Measurements from ENCODE around the gene JPT1. TPM values are rescaled to one million over a fixed set of nuclear protein-coding genes. Genes with fewer than 3 reads are reported as not detected.

The JPT1 gene
- total RNA-seq, 1 donor from 2014 or later, result 236 TPM

- Mint-ChIP-seq H3K4me3 (peak overlapping the region; percentile 38), H3K4me1 (no peaks in the 10 kb centered on the region), H3K27ac (no peak overlapping the region), H3K9me3 (no peaks in the 10 kb centered on the region), H3K27me3 (ENCODE audit: insufficient read depth, low read depth) (peaks cover 8% of the 10 kb centered on the region), H3K36me3 (no peaks in the 10 kb centered on the region)
- no peaks in the 10 kb centered on the region for H3K4me1 ChIP-seq
- no peaks in the 10 kb centered on the region for H3K79me2 ChIP-seq (ENCODE audit: low read depth)
- no peaks in the 10 kb centered on the region for H4K20me1 ChIP-seq (ENCODE audit: low read depth)
- no peaks in the 10 kb centered on the region for H3K36me3 ChIP-seq
- no peak for TF ChIP-seq EZH2 (IDR thresholded peaks at IDR 0.05)
- no peak for TF ChIP-seq CTCF (IDR thresholded peaks at IDR 0.05)
- no peak for TF ChIP-seq EZH2phosphoT487 (IDR thresholded peaks at IDR 0.05)
- no peak overlapping the region for H3K9ac ChIP-seq
- H3K4me2 ChIP-seq, result no peak overlapping the region
- no peaks in the 10 kb centered on the region for H3F3A ChIP-seq (ENCODE audit: low read depth)
- H3K9me3 ChIP-seq (ENCODE audit: low read depth), result no peaks in the 10 kb centered on the region
- no peak overlapping the region for H3K4me3 ChIP-seq
- H3K27me3 ChIP-seq, result no peaks in the 10 kb centered on the region
- no peak overlapping the region for H2AFZ ChIP-seq (replicated peaks)
- no peak for DNase-seq (ENCODE audit: low spot score)
- H3K27ac ChIP-seq, result no peak overlapping the region
Measured at GRCh38 chr17:75099881-75100595, 54.3 kb downstream of the JPT1 start.

GRCh38 chr17:75098861-75099260 is 55.5 kb downstream of the JPT1 start:
- Histone ChIP-seq H3K36me3 (no peaks in the 10 kb centered on the region), H3K9ac (no peak overlapping the region), H3K4me3 (no peak overlapping the region), H3K4me2 (no peak overlapping the region), H2AFZ (replicated peaks) (no peak overlapping the region), H3F3A (ENCODE audit: low read depth) (no peaks in the 10 kb centered on the region), H4K20me1 (ENCODE audit: low read depth) (no peaks in the 10 kb centered on the region), H3K4me1 (no peaks in the 10 kb centered on the region), H3K9me3 (ENCODE audit: low read depth) (no peaks in the 10 kb centered on the region), H3K27me3 (no peaks in the 10 kb centered on the region), H3K27ac (no peak overlapping the region), H3K79me2 (ENCODE audit: low read depth) (no peaks in the 10 kb centered on the region)
- no peak for DNase-seq (ENCODE audit: low spot score)
- H3K27me3 Mint-ChIP-seq (ENCODE audit: insufficient read depth, low read depth), result peaks cover 6% of the 10 kb centered on the region
- H3K9me3 Mint-ChIP-seq, result no peaks in the 10 kb centered on the region
- H3K4me3 Mint-ChIP-seq, result no peak overlapping the region
- H3K36me3 Mint-ChIP-seq, result no peaks in the 10 kb centered on the region
- H3K27ac Mint-ChIP-seq, result no peak overlapping the region
- no peaks in the 10 kb centered on the region for H3K4me1 Mint-ChIP-seq
- TF ChIP-seq EZH2 (IDR thresholded peaks at IDR 0.05), result no peak
- TF ChIP-seq EZH2phosphoT487 (IDR thresholded peaks at IDR 0.05), result no peak
- TF ChIP-seq CTCF (IDR thresholded peaks at IDR 0.05), result no peak

GRCh38 chr17:75097865-75098264 is 56.4 kb downstream of the JPT1 start:
- Histone ChIP-seq H2AFZ (replicated peaks) (no peak overlapping the region), H3F3A (ENCODE audit: low read depth) (no peaks in the 10 kb centered on the region), H3K9me3 (ENCODE audit: low read depth) (no peaks in the 10 kb centered on the region), H3K36me3 (no peaks in the 10 kb centered on the region), H3K27ac (no peak overlapping the region), H3K9ac (no peak overlapping the region), H3K4me2 (no peak overlapping the region), H3K27me3 (no peaks in the 10 kb centered on the region), H3K4me1 (no peaks in the 10 kb centered on the region), H3K79me2 (ENCODE audit: low read depth) (no peaks in the 10 kb centered on the region), H4K20me1 (ENCODE audit: low read depth) (no peaks in the 10 kb centered on the region), H3K4me3 (no peak overlapping the region)
- TF ChIP-seq CTCF (IDR thresholded peaks at IDR 0.05), result no peak
- no peak for TF ChIP-seq EZH2phosphoT487 (IDR thresholded peaks at IDR 0.05)
- TF ChIP-seq EZH2 (IDR thresholded peaks at IDR 0.05), result no peak
- Mint-ChIP-seq H3K27me3 (ENCODE audit: insufficient read depth, low read depth) (peaks cover 6% of the 10 kb centered on the region), H3K9me3 (no peaks in the 10 kb centered on the region), H3K36me3 (no peaks in the 10 kb centered on the region), H3K27ac (no peak overlapping the region), H3K4me1 (peaks cover 1% of the 10 kb centered on the region), H3K4me3 (no peak overlapping the region)
- no peak for DNase-seq (ENCODE audit: low spot score)
